IMR-90 (cell line): ENCODE results near the gene USP24.

ENCODE experiments used
- BHLHE40 ChIP-seq: fragments of 150-350 bp; IDR thresholded peaks from 2 replicates; pipeline ENCODE4 v1.6.1; 2016; ENCODE audit warnings: mild to moderate bottlenecking, low read depth, low read length
- CEBPB ChIP-seq: IDR thresholded peaks from 2 replicates; pipeline ENCODE4 v1.6.1; 2012; ENCODE audit warnings: low read depth, low read length, improper control_type of control experiment
- CTCF ChIP-seq: conservative IDR thresholded peaks from 2 replicates; pipeline ENCODE4 v1.5.1; 2012; ENCODE audit warnings: mild to moderate bottlenecking, low read depth, low read length, improper control_type of control experiment
- MAFK ChIP-seq: IDR thresholded peaks from 2 replicates; pipeline ENCODE4 v1.6.1; 2012; ENCODE audit warnings: low read depth, low read length, improper control_type of control experiment
- MXI1 ChIP-seq: IDR thresholded peaks from 2 replicates; pipeline ENCODE4 v1.6.1; 2012; ENCODE audit warnings: low read depth, mild to moderate bottlenecking, low read length, moderate library complexity, borderline replicate concordance
- POLR2A ChIP-seq: IDR thresholded peaks from 2 replicates; pipeline ENCODE4 v1.6.1; 2012; ENCODE audit warnings: mild to moderate bottlenecking, low read depth, low read length
- RAD21 ChIP-seq: IDR thresholded peaks from 2 replicates; pipeline ENCODE4 v1.6.1; 2012; ENCODE audit warnings: low read length, improper control_type of control experiment
- RFX5 ChIP-seq: IDR thresholded peaks from 2 replicates; pipeline ENCODE4 v1.8.0; 2012; ENCODE audit warnings: low read depth, mild to moderate bottlenecking, low read length, moderate library complexity
- SMC3 ChIP-seq: fragments of 150-350 bp; IDR thresholded peaks from 2 replicates; pipeline ENCODE4 v1.6.1; 2016; ENCODE audit warnings: low read depth, mild to moderate bottlenecking, antibody characterized with exemption, low read length, moderate library complexity
- USF2 ChIP-seq: fragments of 150-350 bp; IDR thresholded peaks from 2 replicates; pipeline ENCODE4 v1.6.1; 2017; ENCODE audit warnings: mild to moderate bottlenecking, antibody characterized with exemption, low read length, low read depth

- TF ChIP-seq CTCF (no peak), RFX5 (no peak), USF2 (no peak), MAFK (no peak), POLR2A (no peak), BHLHE40 (no peak), CEBPB (no peak), MXI1 (0 out of 2 replicates have a peak, but pooled peaks have one; percentile 24), SMC3 (no peak), RAD21 (no peak)
Observed at GRCh38 chr1:55060133-55060999, 154.8 kb downstream of the USP24 start.
